GM12891 (cell line): ENCODE data around the gene APBB2.

ENCODE experiments used
- PAX5 ChIP-seq: IDR thresholded peaks from 2 replicates; pipeline ENCODE4 v1.6.1; 2011; ENCODE audit warnings: low read length, moderate library complexity, mild to moderate bottlenecking; ENCODE audit not compliant: insufficient read depth, severe bottlenecking
- POLR2A ChIP-seq: IDR thresholded peaks from 2 replicates; pipeline ENCODE4 v1.6.1; 2011; ENCODE audit warnings: low read depth, low read length, control low read depth
- POLR2AphosphoS5 ChIP-seq: IDR thresholded peaks from 2 replicates; pipeline ENCODE4 v1.6.1; 2011; ENCODE audit warnings: low read depth, low read length, control low read depth
- POU2F2 ChIP-seq: IDR thresholded peaks from 2 replicates; pipeline ENCODE4 v1.6.1; 2011; ENCODE audit warnings: low read depth, mild to moderate bottlenecking, control low read depth, low read length, moderate library complexity
- TAF1 ChIP-seq: IDR thresholded peaks from 2 replicates; pipeline ENCODE4 v1.6.1; 2011; ENCODE audit warnings: low read depth, low read length, control low read depth

- TF ChIP-seq POLR2A = no peak
- no peak for TF ChIP-seq POLR2AphosphoS5
- no peak for TF ChIP-seq TAF1
- TF ChIP-seq POU2F2 = no peak
- TF ChIP-seq PAX5 = no peak
Measured at GRCh38 chr4:40877081-40877480, 337.3 kb downstream of the APBB2 start.
